ENCODE measurements around the gene HOPX.

DNA sequence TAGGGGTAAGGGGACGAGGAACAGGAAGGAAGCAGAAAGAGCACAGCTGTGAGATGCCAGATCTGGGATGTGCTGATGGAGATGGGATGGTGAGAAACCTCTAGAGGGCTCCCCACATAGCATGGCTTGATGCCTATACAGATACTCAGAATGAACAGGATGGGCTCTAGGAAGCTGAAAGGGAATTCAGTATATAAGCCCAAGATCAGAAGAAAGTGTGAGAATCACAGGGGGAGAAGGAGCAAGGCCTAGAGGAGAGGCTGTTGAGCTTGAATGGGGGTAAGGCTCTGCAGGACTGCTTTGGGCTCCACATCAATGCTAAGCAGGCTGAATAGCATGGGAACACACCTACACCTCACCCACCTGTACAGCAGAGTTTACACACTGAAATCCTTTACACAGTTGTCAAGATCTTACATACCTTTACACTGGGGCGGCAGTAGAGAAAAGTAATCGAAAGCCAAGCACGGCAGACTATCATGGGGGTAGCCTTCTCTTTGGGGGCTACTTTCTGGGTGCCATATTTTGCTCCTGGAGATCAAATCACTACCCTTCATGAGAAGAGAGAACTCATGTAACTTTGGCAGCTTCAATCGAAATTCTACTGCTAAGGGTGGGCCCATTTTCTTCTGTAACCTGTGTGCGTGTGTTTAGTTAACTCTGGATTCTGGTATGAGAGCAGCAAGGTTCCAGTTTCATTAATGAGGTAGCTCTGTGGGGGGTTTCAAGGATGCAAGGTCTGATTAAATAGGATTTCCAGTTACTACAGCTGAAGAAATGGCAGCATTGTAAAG, 30.6 kb downstream of the HOPX start:
- TF ChIP-seq GATA2 (IDR thresholded peaks at IDR 0.05; ENCODE audit: low read depth, low read length), result no peak
- no peak for TF ChIP-seq GATA3 (IDR thresholded peaks at IDR 0.05; ENCODE audit: low read depth, low read length)

All from SH-SY5Y (cell line).